Measurements from ENCODE around the gene JAK2. TPM values are rescaled to one million over a fixed set of nuclear protein-coding genes. Genes with fewer than 3 reads are reported as not detected.

JAK2 gene
- total and polyA plus RNA-seq, 2 donors from 2014 or later: 4.5 to 23.3 TPM

GRCh38 chr9:5146241-5146640 is 161.2 kb downstream of the JAK2 start:
- Histone ChIP-seq H3K4me1 (ENCODE audit: control insufficient read depth in 2 of 3, insufficient read depth in 2 of 3, low read depth in 1 of 3, low read length in 3 of 3) (no peaks in the 10 kb centered on the region), H3K27me3 (ENCODE audit: control insufficient read depth, insufficient read depth, low read length) (no peaks in the 10 kb centered on the region), H3K27ac (ENCODE audit: low read depth in 2 of 2, low read length in 2 of 2) (no peak overlapping the region), H3K9me3 (ENCODE audit: control insufficient read depth in 2 of 3, insufficient read depth in 1 of 3, low read length in 3 of 3) (peaks cover 0 to 5% (median 0%) of the 10 kb centered on the region in 3 donors), H3K36me3 (ENCODE audit: control insufficient read depth in 2 of 3, insufficient read depth in 3 of 3, low read length in 3 of 3) (no peaks in the 10 kb centered on the region), H3K4me3 (ENCODE audit: low read length in 3 of 3) (no peak overlapping the region), H3K9ac (ENCODE audit: low read length in 3 of 3) (no peak overlapping the region)
- DNase-seq (peak in 1 of 5 donors; percentile 21), FAIRE-seq (no peak)
- intact Hi-C loops (cut with DNase I): no loop called here
- no peak for TF ChIP-seq CTCF (IDR thresholded peaks at IDR 0.05; ENCODE audit: borderline replicate concordance, extremely low read depth, insufficient read depth)

Other genes with a start within 250 kb of the JAK2 start
- 70.9 TPM for gene AK3, start 244.1 kb upstream of the JAK2 start, total RNA-seq
- gene AK3, start 244.1 kb upstream of the JAK2 start, polyA plus RNA-seq (ENCODE audit: insufficient read depth, low read depth, low replicate concordance): 93.5 TPM
- 22.8 TPM for gene RCL1, start 192.3 kb upstream of the JAK2 start, total RNA-seq
- gene RCL1, start 192.3 kb upstream of the JAK2 start, polyA plus RNA-seq (ENCODE audit: insufficient read depth, low read depth, low replicate concordance): 15.7 TPM
- gene INSL6, start 200.4 kb downstream of the JAK2 start, total RNA-seq: 0.47 TPM
- not detected for gene INSL6, start 200.4 kb downstream of the JAK2 start, polyA plus RNA-seq (ENCODE audit: insufficient read depth, low read depth, low replicate concordance)
- gene INSL4, start 246.1 kb downstream of the JAK2 start, total RNA-seq: not detected
- not detected for gene INSL4, start 246.1 kb downstream of the JAK2 start, polyA plus RNA-seq (ENCODE audit: insufficient read depth, low read depth, low replicate concordance)